CD1c-positive myeloid dendritic cell (primary cell): ENCODE measurements around the gene PRDX3.
"Not testable (repeated sequence)": the region's sequence is repeated elsewhere in the genome, so short reads cannot be mapped to it uniquely, and the experiment has no call there.

Experiments used
- DNase-seq: peaks from one replicate; pipeline ENCODE4 v3.0.0-alpha.2; 2016; ENCODE audit errors: extremely low spot score

Gene PRDX3

GRCh38 chr10:119206603-119207365 is 28.2 kb upstream of the PRDX3 start:
- DNase-seq: peak; percentile 77

- peak; percentile 56 for DNase-seq
Measured at GRCh38 chr10:119205894-119206602, 27.4 kb upstream of the PRDX3 start.

- DNase-seq: no peak
Measured at GRCh38 chr10:119203006-119203405, 24.4 kb upstream of the PRDX3 start.

- DNase-seq: no peak
Measured at GRCh38 chr10:119201233-119201632, 22.6 kb upstream of the PRDX3 start.

GRCh38 chr10:119199231-119199992 is 20.8 kb upstream of the PRDX3 start:
- peak; percentile 65 for DNase-seq

- DNase-seq: no peak
Measured at GRCh38 chr10:119198438-119198837, 19.8 kb upstream of the PRDX3 start.

GRCh38 chr10:119197921-119198320 is 19.3 kb upstream of the PRDX3 start:
- peak; percentile 33 for DNase-seq

- no peak for DNase-seq
Measured at GRCh38 chr10:119191881-119192280, 13.3 kb upstream of the PRDX3 start.

GRCh38 chr10:119190954-119191785 is 12.6 kb upstream of the PRDX3 start:
- peak; percentile 34 for DNase-seq

GRCh38 chr10:119190353-119190752 is 11.7 kb upstream of the PRDX3 start:
- no peak for DNase-seq

GRCh38 chr10:119189811-119190282 is 11.2 kb upstream of the PRDX3 start:
- DNase-seq: no peak

- DNase-seq: peak; percentile 22
Measured at GRCh38 chr10:119183664-119184412, 5.2 kb upstream of the PRDX3 start.

GRCh38 chr10:119180850-119181400 is 2.3 kb upstream of the PRDX3 start:
- DNase-seq: not testable (repeated sequence)

- DNase-seq: no peak
Measured at GRCh38 chr10:119177708-119178371, 772 bp downstream of the PRDX3 start.

- no peak for DNase-seq
Measured at GRCh38 chr10:119176166-119176565, 2.4 kb downstream of the PRDX3 start.

GRCh38 chr10:119174109-119174508 is 4.5 kb downstream of the PRDX3 start:
- no peak for DNase-seq

GRCh38 chr10:119167041-119167440 is 11.6 kb downstream of the PRDX3 start:
- DNase-seq: no peak

GRCh38 chr10:119166564-119166963 is 12.0 kb downstream of the PRDX3 start:
- peak; percentile 53 for DNase-seq

GRCh38 chr10:119166118-119166500 is 12.5 kb downstream of the PRDX3 start:
- DNase-seq: no peak
